Measurements from ENCODE around the gene ACTG1. TPM values are rescaled to one million over a fixed set of nuclear protein-coding genes. Genes with fewer than 3 reads are reported as not detected.

The ACTG1 gene
- total RNA-seq, 5 donors from 2014 or later (not counting 1 experiment from before 2014, with no cell fraction given): 1,183 to 1,383 (median 1,262) TPM

DNA sequence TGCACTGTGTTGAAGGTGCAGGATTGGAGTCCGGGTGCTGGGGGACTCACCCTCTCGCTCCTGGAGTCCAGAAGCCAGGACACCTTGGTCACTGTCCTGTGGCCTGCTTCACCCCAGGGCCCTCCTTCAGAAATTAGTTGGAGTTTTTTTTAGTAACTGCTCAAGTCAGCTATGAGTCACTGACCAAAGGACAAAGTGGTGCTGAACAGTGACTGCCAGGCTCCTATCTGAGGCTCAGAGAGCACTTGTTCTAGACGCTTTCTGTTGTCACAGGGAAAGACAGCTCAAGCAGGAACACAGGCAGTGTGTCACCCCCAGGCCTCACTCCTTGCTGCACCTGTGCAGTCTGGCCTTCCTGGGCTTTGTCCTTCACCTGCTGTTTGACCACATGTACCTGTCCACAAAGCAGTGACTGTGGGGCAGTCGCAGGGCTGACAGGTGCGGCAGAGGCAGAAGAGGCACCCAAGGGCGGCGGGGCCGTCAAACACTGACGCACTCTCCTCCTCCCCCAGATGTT, 43.6 kb upstream of the ACTG1 start:
- H3K4me3 ChIP-seq (ENCODE audit: control insufficient read depth in 1 of 2, extremely low read depth in 1 of 2, low read length in 1 of 2): no peak overlapping the region
- H3K36me3 ChIP-seq (ENCODE audit: control insufficient read depth in 2 of 2, extremely low read depth in 1 of 2, insufficient read depth in 1 of 2, low read length in 1 of 2): peaks cover 20 to 25% of the 10 kb centered on the region in 2 donors
- Mint-ChIP-seq H3K4me1 (peaks cover 16 to 22% (median 18%) of the 10 kb centered on the region in 3 donors), H3K27ac (no peak overlapping the region), H3K9me3 (no peaks in the 10 kb centered on the region), H3K4me3 (no peak overlapping the region), H3K27me3 (no peaks in the 10 kb centered on the region), H3K36me3 (peaks cover 8% of the 10 kb centered on the region)
- 96% methylated on average over 5 of the region's 9 CpGs for WGBS (ENCODE audit: insufficient coverage)
- ATAC-seq (replicated peaks in 1 of 4) (no peak), DNase-seq (no peak)
- H3K4me1 ChIP-seq (ENCODE audit: control insufficient read depth in 1 of 2, extremely low read depth in 1 of 2, insufficient read depth in 2 of 2, low read length in 2 of 2): peaks cover 7 to 24% of the 10 kb centered on the region in 2 experiments
- POLR2A ChIA-PET: no interaction called here
- no peaks in the 10 kb centered on the region for H3K27me3 ChIP-seq (replicated peaks in 1 of 2; ENCODE audit: control insufficient read depth in 2 of 2, extremely low read depth in 1 of 2, insufficient read depth in 2 of 2, low read length in 1 of 2)
- no peaks in the 10 kb centered on the region for H3K9me3 ChIP-seq
- H3K27ac ChIP-seq (ENCODE audit: low read length): no peak overlapping the region
- CTCF ChIA-PET: no interaction called here

DNA sequence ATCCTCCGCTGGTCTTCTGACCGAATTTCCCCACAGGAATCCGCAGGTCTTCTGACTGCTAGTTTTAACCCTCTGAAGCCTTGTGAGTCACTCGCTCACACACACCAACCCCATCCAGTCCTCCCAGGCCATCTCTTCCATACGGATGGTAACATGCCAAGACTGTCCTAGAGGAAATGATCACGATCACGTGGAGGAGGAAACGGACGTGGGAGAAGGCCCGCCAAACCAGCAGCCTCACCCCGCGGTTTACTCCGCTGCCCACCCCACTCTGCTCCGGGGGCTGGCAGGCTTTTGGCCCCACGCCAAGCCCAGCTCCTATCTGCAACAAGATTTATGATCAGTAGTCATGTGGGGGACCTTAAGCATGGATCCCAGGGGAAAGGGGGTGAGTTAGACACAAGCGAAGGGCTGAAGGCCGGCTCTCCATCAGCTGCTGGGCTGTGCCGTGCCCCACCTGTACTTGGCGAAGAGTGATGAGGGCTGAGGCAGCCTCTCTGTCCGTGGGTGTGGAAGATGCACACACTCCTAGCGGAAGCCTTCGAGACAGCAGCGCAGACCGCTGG, 41.1 kb upstream of the ACTG1 start:
- Histone ChIP-seq H3K4me1 (ENCODE audit: control insufficient read depth in 1 of 2, extremely low read depth in 1 of 2, insufficient read depth in 2 of 2, low read length in 2 of 2) (peaks cover 7 to 38% of the 10 kb centered on the region in 2 experiments), H3K36me3 (ENCODE audit: control insufficient read depth in 2 of 2, extremely low read depth in 1 of 2, insufficient read depth in 1 of 2, low read length in 1 of 2) (peaks cover 15 to 20% of the 10 kb centered on the region in 2 donors), H3K4me3 (ENCODE audit: control insufficient read depth in 1 of 2, extremely low read depth in 1 of 2, low read length in 1 of 2) (peak overlapping the region; percentile 88 to 94), H3K27me3 (replicated peaks in 1 of 2; ENCODE audit: control insufficient read depth in 2 of 2, extremely low read depth in 1 of 2, insufficient read depth in 2 of 2, low read length in 1 of 2) (no peaks in the 10 kb centered on the region), H3K27ac (ENCODE audit: low read length) (peak overlapping the region; percentile 68), H3K9me3 (no peaks in the 10 kb centered on the region)
- ATAC-seq (replicated peaks in 1 of 4) (no peak), DNase-seq (no peak)
- ChIA-PET POLR2A (no interaction called here), CTCF (no interaction called here)
- WGBS (ENCODE audit: insufficient coverage): 41% methylated on average over 13 of the region's 24 CpGs
- H3K27ac Mint-ChIP-seq: peak overlapping the region; percentile 86 to 89
- H3K27me3 Mint-ChIP-seq: no peaks in the 10 kb centered on the region
- peaks cover 25 to 36% (median 34%) of the 10 kb centered on the region in 3 donors for H3K4me1 Mint-ChIP-seq
- H3K36me3 Mint-ChIP-seq: peaks cover 11% of the 10 kb centered on the region
- H3K4me3 Mint-ChIP-seq: peak overlapping the region; percentile 83 to 92 (median 87)
- no peaks in the 10 kb centered on the region for H3K9me3 Mint-ChIP-seq

DNA sequence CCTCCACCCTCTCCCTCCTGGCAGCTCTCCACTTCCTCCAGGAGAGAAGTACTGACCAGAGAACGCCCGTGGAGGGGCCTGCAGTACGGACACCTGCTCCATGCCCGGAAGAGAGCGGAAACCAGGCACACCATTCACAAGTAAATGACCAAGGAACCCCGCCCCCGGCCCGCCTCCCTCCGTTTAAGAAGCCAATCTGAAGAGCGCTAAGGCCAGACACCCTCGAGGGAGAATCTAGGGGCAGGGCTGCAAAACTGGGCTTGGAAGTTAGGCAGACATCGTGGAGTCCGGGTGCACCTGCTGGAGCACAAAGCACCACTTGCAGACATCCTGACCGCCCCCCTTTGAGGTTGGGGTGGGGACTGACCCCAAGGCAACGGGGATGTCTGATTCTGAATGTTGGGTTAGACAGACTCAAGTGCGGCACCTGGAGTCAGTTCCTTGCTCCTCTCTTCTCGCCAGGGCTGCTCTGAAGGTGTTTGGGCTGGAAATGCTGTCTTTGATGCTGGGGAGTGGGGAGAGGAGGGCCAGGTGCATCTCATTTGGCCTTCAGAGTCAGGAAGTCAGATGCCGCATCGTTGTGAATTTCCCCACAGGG, 40.5 kb upstream of the ACTG1 start:
- no peaks in the 10 kb centered on the region for H3K27me3 ChIP-seq (replicated peaks in 1 of 2; ENCODE audit: control insufficient read depth in 2 of 2, extremely low read depth in 1 of 2, insufficient read depth in 2 of 2, low read length in 1 of 2)
- peak overlapping the region; percentile 83 to 92 (median 87) for H3K4me3 Mint-ChIP-seq
- no peaks in the 10 kb centered on the region for H3K9me3 ChIP-seq
- peaks cover 15 to 17% of the 10 kb centered on the region in 2 donors for H3K36me3 ChIP-seq (ENCODE audit: control insufficient read depth in 2 of 2, extremely low read depth in 1 of 2, insufficient read depth in 1 of 2, low read length in 1 of 2)
- H3K4me3 ChIP-seq (ENCODE audit: control insufficient read depth in 1 of 2, extremely low read depth in 1 of 2, low read length in 1 of 2): peak overlapping the region; percentile 88 to 94
- H3K4me1 Mint-ChIP-seq: peaks cover 25 to 36% (median 34%) of the 10 kb centered on the region in 3 donors
- H3K4me1 ChIP-seq (ENCODE audit: control insufficient read depth in 1 of 2, extremely low read depth in 1 of 2, insufficient read depth in 2 of 2, low read length in 2 of 2): peaks cover 7 to 38% of the 10 kb centered on the region in 2 experiments
- ChIA-PET POLR2A (no interaction called here), CTCF (interaction anchor here in 1 of 2 donors (0.9 kb wide), 1 partner anchor 68 kb away, joined by 5 read pairs; no protein-coding TSS in a partner anchor)
- peak overlapping the region; percentile 68 for H3K27ac ChIP-seq (ENCODE audit: low read length)
- 0% methylated on average over 12 of the region's 19 CpGs for WGBS (ENCODE audit: insufficient coverage)
- DNase-seq (peak; percentile 59 to 88 (median 74)), ATAC-seq (replicated peaks in 1 of 4) (peak; percentile 66 to 79 (median 75))
- H3K27ac Mint-ChIP-seq: peak overlapping the region; percentile 86 to 89
- no peaks in the 10 kb centered on the region for H3K9me3 Mint-ChIP-seq
- H3K36me3 Mint-ChIP-seq: peaks cover 8% of the 10 kb centered on the region
- no peaks in the 10 kb centered on the region for H3K27me3 Mint-ChIP-seq

DNA sequence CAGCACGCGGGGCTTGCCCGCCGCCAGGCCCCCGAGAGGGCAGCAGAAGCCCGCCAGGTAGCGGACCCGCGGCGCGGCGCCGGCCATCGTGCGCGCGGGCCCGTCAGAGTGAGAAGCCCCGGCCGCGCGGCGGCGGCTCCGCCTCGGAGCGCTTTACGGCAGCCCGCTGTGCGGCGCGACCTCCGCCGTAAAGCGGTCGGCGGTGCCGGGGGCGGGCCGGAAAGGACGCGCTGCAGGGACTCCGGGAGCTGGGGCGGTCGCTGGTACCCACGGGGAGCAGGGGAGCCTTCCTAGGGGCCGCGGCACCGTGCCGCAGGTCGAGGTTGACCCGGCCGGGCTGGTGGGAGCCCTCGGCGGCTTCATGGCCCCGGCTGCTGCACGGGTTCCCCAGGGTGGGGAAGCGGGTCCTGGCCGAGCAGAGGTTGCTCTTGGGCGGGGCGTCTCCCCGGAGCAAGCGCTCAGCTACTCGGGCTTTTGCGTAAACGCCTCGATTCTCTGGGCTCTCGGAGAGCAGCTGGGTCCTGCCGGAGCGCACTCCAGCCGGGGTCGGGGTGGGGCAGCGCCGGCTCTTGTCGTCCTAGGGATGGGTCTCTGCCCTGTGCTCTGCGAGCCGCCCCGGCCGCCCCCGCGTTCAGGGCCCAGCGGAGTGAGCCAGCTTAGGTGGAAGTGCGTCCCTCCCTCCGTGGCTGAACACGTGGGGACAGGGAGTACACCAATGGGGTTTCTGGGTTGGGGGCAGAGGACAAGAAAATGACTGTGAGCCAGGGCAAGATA, 39.8 kb upstream of the ACTG1 start, which contains the start of gene FAAP100:
Gene FAAP100, minus strand, starts transcription at position 110 of the 774 bp plus-strand sequence. Its CDS starts 23 bp downstream, at position 87.
- peaks cover 7 to 38% of the 10 kb centered on the region in 2 experiments for H3K4me1 ChIP-seq (ENCODE audit: control insufficient read depth in 1 of 2, extremely low read depth in 1 of 2, insufficient read depth in 2 of 2, low read length in 2 of 2)
- Mint-ChIP-seq H3K9me3 (no peaks in the 10 kb centered on the region), H3K27ac (peak within 1 kb of the TSS; percentile 86 to 89), H3K4me3 (peak within 1 kb of the TSS; percentile 83 to 92 (median 87)), H3K4me1 (peaks cover 25 to 36% (median 34%) of the 10 kb centered on the region in 3 donors), H3K36me3 (peaks cover 8% of the 10 kb centered on the region), H3K27me3 (no peaks in the 10 kb centered on the region)
- CTCF ChIA-PET: interaction anchor here (0.6 to 0.9 kb wide), 2 partner anchors 68 to 566 kb away, joined by 5 to 7 read pairs; no protein-coding TSS in a partner anchor
- POLR2A ChIA-PET: interaction anchor here in 1 of 2 donors (0.6 to 1.0 kb wide), 3 partner anchors 30 to 50 kb away, joined by 3 to 4 read pairs (median 4); no protein-coding TSS in a partner anchor
- no peaks in the 10 kb centered on the region for H3K9me3 ChIP-seq
- H3K27me3 ChIP-seq (replicated peaks in 1 of 2; ENCODE audit: control insufficient read depth in 2 of 2, extremely low read depth in 1 of 2, insufficient read depth in 2 of 2, low read length in 1 of 2): no peaks in the 10 kb centered on the region
- peak; percentile 60 to 89 (median 74) for DNase-seq
- peak within 1 kb of the TSS; percentile 88 to 94 for H3K4me3 ChIP-seq (ENCODE audit: control insufficient read depth in 1 of 2, extremely low read depth in 1 of 2, low read length in 1 of 2)
- H3K27ac ChIP-seq (ENCODE audit: low read length): peak within 1 kb of the TSS; percentile 68
- ATAC-seq (replicated peaks in 1 of 4): peak; percentile 64 to 77 (median 68)
- whole genome bisulfite sequencing (ENCODE audit: insufficient coverage): under 1% methylated on average over 81 of the region's 85 CpGs
- H3K36me3 ChIP-seq (ENCODE audit: control insufficient read depth in 2 of 2, extremely low read depth in 1 of 2, insufficient read depth in 1 of 2, low read length in 1 of 2): peaks cover 11 to 22% of the 10 kb centered on the region in 2 donors

DNA sequence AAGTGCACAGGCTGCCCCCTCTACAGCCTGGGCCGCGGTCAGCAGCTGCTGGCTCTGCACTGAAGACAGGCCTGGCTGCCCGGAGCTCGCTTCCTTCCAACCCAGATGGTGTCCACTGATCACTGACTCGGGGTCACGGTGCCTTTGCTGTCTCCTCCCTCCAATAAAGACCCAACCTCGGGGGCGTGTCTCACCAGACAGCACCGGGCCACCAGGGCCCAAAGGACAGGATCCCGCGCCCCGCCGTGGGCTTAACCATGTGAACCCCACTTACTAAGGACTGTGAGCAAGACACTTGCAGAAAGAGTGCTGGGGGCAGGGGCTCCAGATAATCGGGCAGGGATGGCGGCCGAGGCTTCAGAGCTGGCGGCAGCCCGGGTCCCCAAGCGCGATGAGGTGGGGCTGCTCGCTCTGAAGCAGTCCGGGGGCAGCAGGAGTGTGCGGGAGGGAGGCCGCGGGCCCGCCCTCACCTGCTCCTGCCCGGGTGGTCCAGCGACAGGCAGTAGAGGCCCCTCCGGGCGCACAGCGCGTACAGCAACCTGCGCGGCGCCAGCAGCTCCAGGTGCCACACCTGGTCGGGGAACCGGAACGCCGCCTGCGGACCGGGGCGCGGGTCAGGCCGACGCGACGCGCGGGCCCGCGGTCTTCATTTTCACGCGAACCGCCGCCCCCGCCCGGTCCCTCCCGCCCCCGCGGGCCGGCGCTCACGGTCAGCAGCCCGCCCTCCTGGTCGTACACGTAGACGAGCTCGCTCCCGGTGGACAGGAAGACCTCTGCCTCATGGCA, 39.1 kb upstream of the ACTG1 start:
- peaks cover 7 to 38% of the 10 kb centered on the region in 2 experiments for H3K4me1 ChIP-seq (ENCODE audit: control insufficient read depth in 1 of 2, extremely low read depth in 1 of 2, insufficient read depth in 2 of 2, low read length in 2 of 2)
- H3K27me3 ChIP-seq (replicated peaks in 1 of 2; ENCODE audit: control insufficient read depth in 2 of 2, extremely low read depth in 1 of 2, insufficient read depth in 2 of 2, low read length in 1 of 2): no peaks in the 10 kb centered on the region
- H3K9me3 Mint-ChIP-seq: no peaks in the 10 kb centered on the region
- no peak overlapping the region for H3K27ac ChIP-seq (ENCODE audit: low read length)
- peak overlapping the region; percentile 77 to 92 (median 83) for H3K4me3 Mint-ChIP-seq
- H3K9me3 ChIP-seq: no peaks in the 10 kb centered on the region
- peak in 1 of 35 experiments; percentile 17 for DNase-seq
- CTCF ChIA-PET: interaction anchor here (0.6 to 0.9 kb wide), 2 partner anchors 67 to 565 kb away, joined by 5 to 7 read pairs; no protein-coding TSS in a partner anchor
- 3% methylated on average over 69 of the region's 69 CpGs for WGBS (ENCODE audit: insufficient coverage)
- POLR2A ChIA-PET: interaction anchor here in 1 of 2 donors (0.7 to 1.0 kb wide), 2 partner anchors 35 to 51 kb away, joined by 3 to 4 read pairs; no protein-coding TSS in a partner anchor
- peaks cover 25 to 36% (median 34%) of the 10 kb centered on the region in 3 donors for H3K4me1 Mint-ChIP-seq
- ATAC-seq (replicated peaks in 1 of 4): peak in 2 of 4 experiments; percentile 6
- no peaks in the 10 kb centered on the region for H3K27me3 Mint-ChIP-seq
- peak overlapping the region; percentile 61 to 66 for H3K27ac Mint-ChIP-seq
- H3K36me3 Mint-ChIP-seq: peaks cover 8% of the 10 kb centered on the region
- peak overlapping the region; percentile 88 to 94 for H3K4me3 ChIP-seq (ENCODE audit: control insufficient read depth in 1 of 2, extremely low read depth in 1 of 2, low read length in 1 of 2)
- H3K36me3 ChIP-seq (ENCODE audit: control insufficient read depth in 2 of 2, extremely low read depth in 1 of 2, insufficient read depth in 1 of 2, low read length in 1 of 2): peaks cover 14 to 24% of the 10 kb centered on the region in 2 donors

All from T-cell (primary cell).